MM.1S (cell line): ENCODE data around the gene RPS29.

Source experiments
- EZH2 ChIP-seq: fragments of 300-600 bp; sonication (generic); optimal IDR thresholded peaks from 2 replicates; pipeline ENCODE3; 2017; ENCODE audit warnings: low read depth, mild to moderate bottlenecking, antibody characterized with exemption, low read length, mixed read lengths
- TF ChIP-seq, protein P1 (sequence below): fragments of 300-600 bp; sonication (generic); IDR thresholded peaks from 2 replicates; pipeline ENCODE4 v1.5.1; 2016; ENCODE audit warnings: antibody characterized with exemption, low read length, mixed read lengths

DNA sequence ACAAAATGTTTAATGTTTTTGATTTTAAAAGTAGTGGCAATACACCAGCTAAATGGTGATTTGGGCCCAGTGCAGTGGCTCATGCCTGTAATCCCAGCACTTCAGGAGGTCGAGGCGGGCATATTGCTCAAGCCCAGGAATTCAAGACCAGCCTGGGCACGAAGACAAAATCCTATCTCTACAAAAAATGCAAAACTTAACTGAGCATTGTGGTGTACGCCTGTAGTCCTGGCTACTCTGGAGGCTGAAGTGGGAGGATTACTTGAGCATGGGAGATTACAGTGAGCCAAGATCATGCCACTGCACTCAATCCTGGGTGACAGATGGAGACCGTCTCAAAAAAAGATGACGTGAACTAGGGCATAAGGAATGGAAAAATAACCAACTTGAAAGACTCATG is 29.6 kb upstream of the RPS29 start:
- no peak for TF ChIP-seq EZH2
- TF ChIP-seq, protein P1, sequence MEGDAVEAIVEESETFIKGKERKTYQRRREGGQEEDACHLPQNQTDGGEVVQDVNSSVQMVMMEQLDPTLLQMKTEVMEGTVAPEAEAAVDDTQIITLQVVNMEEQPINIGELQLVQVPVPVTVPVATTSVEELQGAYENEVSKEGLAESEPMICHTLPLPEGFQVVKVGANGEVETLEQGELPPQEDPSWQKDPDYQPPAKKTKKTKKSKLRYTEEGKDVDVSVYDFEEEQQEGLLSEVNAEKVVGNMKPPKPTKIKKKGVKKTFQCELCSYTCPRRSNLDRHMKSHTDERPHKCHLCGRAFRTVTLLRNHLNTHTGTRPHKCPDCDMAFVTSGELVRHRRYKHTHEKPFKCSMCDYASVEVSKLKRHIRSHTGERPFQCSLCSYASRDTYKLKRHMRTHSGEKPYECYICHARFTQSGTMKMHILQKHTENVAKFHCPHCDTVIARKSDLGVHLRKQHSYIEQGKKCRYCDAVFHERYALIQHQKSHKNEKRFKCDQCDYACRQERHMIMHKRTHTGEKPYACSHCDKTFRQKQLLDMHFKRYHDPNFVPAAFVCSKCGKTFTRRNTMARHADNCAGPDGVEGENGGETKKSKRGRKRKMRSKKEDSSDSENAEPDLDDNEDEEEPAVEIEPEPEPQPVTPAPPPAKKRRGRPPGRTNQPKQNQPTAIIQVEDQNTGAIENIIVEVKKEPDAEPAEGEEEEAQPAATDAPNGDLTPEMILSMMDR: no peak
